HL-60 (cell line): ENCODE measurements around the gene EHD1. TPM values are rescaled to one million over a fixed set of nuclear protein-coding genes. Genes with fewer than 3 reads are reported as not detected.
A peak's percentile ranks its signal among the peaks of the same experiment; 100 is the strongest.

Experiments
- DNase-seq, 2 experiments: peaks; one replicate each; pipeline ENCODE4 v3.0.0-alpha.2; 2010 to 2020; ENCODE audit warnings: low read depth in 1 of 2, low spot score in 1 of 2
- H3K27ac ChIP-seq: fragments of 250-450 bp; sonication (Bioruptor Pico); replicated peaks from 2 replicates; pipeline ENCODE4 v1.5.1; 2020; ENCODE audit warnings: mild to moderate bottlenecking, moderate library complexity
- H3K27me3 ChIP-seq: fragments of 250-450 bp; sonication (Bioruptor Pico); 2 replicates; pipeline ENCODE4 v1.5.1; 2021; ENCODE audit warnings: mild to moderate bottlenecking, moderate library complexity; ENCODE audit not compliant: insufficient read depth, poor library complexity, severe bottlenecking
- H3K4me3 ChIP-seq: replicated peaks from 2 replicates; pipeline ENCODE4 v1.5.1; 2011; ENCODE audit warnings: mild to moderate bottlenecking, control low read depth, low read length; ENCODE audit not compliant: insufficient read depth
- CTCF ChIP-seq: IDR thresholded peaks from one replicate; pipeline ENCODE4 v1.5.1; 2011; ENCODE audit warnings: low read length, control low read depth, inconsistent platforms; ENCODE audit not compliant: insufficient read depth
- POLR2AphosphoS5 ChIP-seq: IDR thresholded peaks from 2 replicates; pipeline ENCODE4 v1.6.1; 2012; ENCODE audit warnings: low read depth
- REST ChIP-seq: IDR thresholded peaks from 2 replicates; pipeline ENCODE4 v1.6.1; 2012; ENCODE audit warnings: low read depth; ENCODE audit not compliant: insufficient replicate concordance
- microRNA-seq: library from miRNA; unstranded; fragments of <30 nt; microRNA quantifications from one replicate; pipeline ENCODE4, GENCODE V29; 2018

EHD1 gene

GRCh38 chr11:64802370-64803157, 75.9 kb downstream of the EHD1 start:
- Histone ChIP-seq H3K27me3 (no peaks in the 10 kb centered on the region), H3K27ac (peak overlapping the region; percentile 85), H3K4me3 (peak overlapping the region; percentile 76)
- DNase-seq: peak; percentile 29 to 51
- TF ChIP-seq CTCF (no peak), REST (no peak), POLR2AphosphoS5 (peak; percentile 11; the same call in 1 of the 2 replicates)

Small RNA genes lying within 50 kb of the gene (microRNA-seq; reads per million reads assigned to microRNA genes)
- gene MIR6749 (0.90 reads per million), gene MIR6750 (not detected)
